Brain microvascular endothelial cell (primary cell): ENCODE measurements around the gene ZNF485.

Experiments
- DNase-seq: peaks from one replicate; pipeline ENCODE4 v3.0.0-alpha.2; 2020
- H3K27ac ChIP-seq: fragments of 250-450 bp; sonication (Bioruptor Pico); 2 replicates; pipeline ENCODE4 v1.5.1; 2020; ENCODE audit warnings: mild to moderate bottlenecking, moderate library complexity
- H3K27me3 ChIP-seq: fragments of 250-450 bp; sonication (Bioruptor Pico); replicated peaks from 2 replicates; pipeline ENCODE4 v1.5.1; 2020; ENCODE audit warnings: mild to moderate bottlenecking
- H3K36me3 ChIP-seq: fragments of 250-450 bp; sonication (Bioruptor Pico); replicated peaks from 2 replicates; pipeline ENCODE4 v1.5.1; 2020; ENCODE audit warnings: mild to moderate bottlenecking
- H3K4me3 ChIP-seq: 2 replicates; pipeline ENCODE4 v1.5.1; 2011; ENCODE audit warnings: low read depth, mild to moderate bottlenecking, control low read depth, low read length, moderate library complexity
- CTCF ChIP-seq: IDR thresholded peaks from 2 replicates; pipeline ENCODE4 v1.5.1; 2011; ENCODE audit warnings: low read depth, mild to moderate bottlenecking, moderate library complexity, low read length, control low read depth, inconsistent platforms; ENCODE audit errors: missing control alignments
- in situ Hi-C: cut with HindIII; loops from 2 replicates; pipeline ENCODE4 v1.10.0; 2017; ENCODE audit warnings: low sequenced_read_pairs, low pct_ligation_motif_present

The ZNF485 gene

GRCh38 chr10:43658227-43658626, 52.0 kb downstream of the ZNF485 start:
- Histone ChIP-seq H3K27ac (no peak overlapping the region), H3K36me3 (no peaks in the 10 kb centered on the region), H3K27me3 (no peaks in the 10 kb centered on the region), H3K4me3 (no peak overlapping the region)
- no peak for TF ChIP-seq CTCF
- DNase-seq, result no peak
- in situ Hi-C loops, result loop anchor here (25.0 kb wide), 1 partner anchor 1204 kb away; no protein-coding TSS in a partner anchor

- Histone ChIP-seq H3K27ac (no peak overlapping the region), H3K36me3 (no peaks in the 10 kb centered on the region), H3K4me3 (no peak overlapping the region), H3K27me3 (no peaks in the 10 kb centered on the region)
- DNase-seq, result no peak
- in situ Hi-C loops, result loop anchor here (25.0 kb wide), 1 partner anchor 1197 kb away; no protein-coding TSS in a partner anchor
- no peak for TF ChIP-seq CTCF
Observed at GRCh38 chr10:43665054-43665453, 58.8 kb downstream of the ZNF485 start.

GRCh38 chr10:43666552-43666951, 60.3 kb downstream of the ZNF485 start:
- no peak for TF ChIP-seq CTCF
- in situ Hi-C loops, result loop anchor here (25.0 kb wide), 1 partner anchor 1196 kb away; no protein-coding TSS in a partner anchor
- Histone ChIP-seq H3K27me3 (no peaks in the 10 kb centered on the region), H3K4me3 (no peak overlapping the region), H3K36me3 (no peaks in the 10 kb centered on the region), H3K27ac (no peak overlapping the region)
- no peak for DNase-seq

- DNase-seq, result no peak
- Histone ChIP-seq H3K36me3 (no peaks in the 10 kb centered on the region), H3K4me3 (peak overlapping the region; percentile 46), H3K27ac (no peak overlapping the region), H3K27me3 (no peaks in the 10 kb centered on the region)
- TF ChIP-seq CTCF, result peak; percentile 73
- in situ Hi-C loops, result loop anchor here (25.0 kb wide), 1 partner anchor 1195 kb away; no protein-coding TSS in a partner anchor
Observed at GRCh38 chr10:43667317-43667731, 61.1 kb downstream of the ZNF485 start.
